Right lobe of liver (tissue), 4 donors: ENCODE results near the gene VWA5B1.

Experiments used
- CTCF ChIP-seq, 4 donors: fragments of 200-600 bp in 3 of 4; fragments of 450-650 bp in 1 of 4; IDR thresholded peaks; one replicate each; pipeline versions ENCODE4 v1.5.1 to v1.8.0; 2016 to 2022; ENCODE audit warnings: antibody characterized with exemption in 4 of 4, mild to moderate bottlenecking in 2 of 4
- POLR2A ChIP-seq: fragments of 450-650 bp; IDR thresholded peaks from one replicate; pipeline ENCODE4 v1.6.1; 2017; ENCODE audit warnings: antibody characterized with exemption, mild to moderate bottlenecking
- donor health status: DM: no; HTN: no; CAD: no.
- donor health status: DM: no; HTN: no; CAD: no.
- donor health status: DM: no; HTN: yes; CAD: no.

GRCh38 chr1:20350421-20350820 is 59.7 kb downstream of the VWA5B1 start:
- TF ChIP-seq CTCF (IDR thresholded peaks at IDR 0.05), result no peak
- no peak for TF ChIP-seq POLR2A
